GM12801 (cell line): ENCODE data around the gene CEP83.

Experiments used
- CTCF ChIP-seq: IDR thresholded peaks from one replicate; pipeline ENCODE4 v1.5.1; 2011; ENCODE audit warnings: control low read depth; ENCODE audit not compliant: insufficient read length; ENCODE audit errors: extremely low read depth

Gene CEP83

GRCh38 chr12:94297096-94297699, 162.5 kb downstream of the CEP83 start:
- TF ChIP-seq CTCF = no peak

GRCh38 chr12:94290353-94290752, 169.3 kb downstream of the CEP83 start:
- no peak for TF ChIP-seq CTCF

- TF ChIP-seq CTCF = no peak
Observed at GRCh38 chr12:94289461-94290312, 170.0 kb downstream of the CEP83 start.

DNA sequence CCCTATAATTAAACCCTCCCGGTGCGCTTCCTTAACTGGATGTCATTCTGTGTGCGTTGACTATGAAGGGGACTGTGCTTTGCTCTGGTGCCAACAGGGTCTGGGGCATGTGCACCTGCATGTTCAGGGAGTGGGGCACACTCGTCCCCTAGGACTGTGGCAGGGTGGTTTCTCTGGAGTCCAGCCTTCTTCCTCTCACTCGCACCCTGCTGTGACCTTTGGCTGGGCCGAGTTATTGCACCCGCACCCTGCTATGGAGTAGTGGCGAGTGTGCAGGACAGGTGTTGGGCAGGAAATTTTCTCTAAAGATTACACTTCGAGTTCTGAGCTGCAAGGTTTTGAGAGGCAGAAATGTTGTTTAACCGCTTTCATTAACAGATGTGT, 172.4 kb downstream of the CEP83 start:
- no peak for TF ChIP-seq CTCF

DNA sequence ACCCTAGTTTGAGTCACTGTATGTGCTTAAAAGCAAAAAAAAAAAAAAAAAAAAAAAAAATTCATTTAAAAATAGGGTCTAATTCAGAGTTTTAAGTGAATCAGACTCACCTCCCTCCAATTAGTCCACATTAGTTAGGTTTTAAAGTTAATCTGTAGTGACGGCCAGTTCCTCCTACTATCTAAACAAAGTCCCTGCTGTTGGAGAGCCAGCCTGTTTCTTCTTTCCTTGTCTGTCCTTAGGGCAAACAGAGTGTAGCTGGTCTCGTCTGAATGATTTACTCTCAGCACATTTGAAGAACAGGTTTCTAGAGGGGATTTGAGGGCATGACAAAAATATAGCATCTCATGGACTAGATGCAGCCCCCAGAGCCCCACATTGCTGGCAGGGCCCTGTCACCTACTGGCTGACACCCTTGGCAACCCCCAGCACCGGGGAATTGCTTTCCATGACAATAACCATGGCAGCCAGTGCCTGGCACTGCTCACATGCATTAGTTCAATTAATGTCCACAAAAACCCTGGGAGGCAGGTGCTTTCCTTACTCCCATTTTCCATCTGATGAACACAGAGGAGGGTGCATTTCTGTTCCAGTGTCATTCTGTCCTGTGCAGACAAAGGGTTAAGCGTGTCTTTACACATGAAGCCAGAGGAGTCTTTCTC, 173.0 kb downstream of the CEP83 start:
- TF ChIP-seq CTCF = no peak

DNA sequence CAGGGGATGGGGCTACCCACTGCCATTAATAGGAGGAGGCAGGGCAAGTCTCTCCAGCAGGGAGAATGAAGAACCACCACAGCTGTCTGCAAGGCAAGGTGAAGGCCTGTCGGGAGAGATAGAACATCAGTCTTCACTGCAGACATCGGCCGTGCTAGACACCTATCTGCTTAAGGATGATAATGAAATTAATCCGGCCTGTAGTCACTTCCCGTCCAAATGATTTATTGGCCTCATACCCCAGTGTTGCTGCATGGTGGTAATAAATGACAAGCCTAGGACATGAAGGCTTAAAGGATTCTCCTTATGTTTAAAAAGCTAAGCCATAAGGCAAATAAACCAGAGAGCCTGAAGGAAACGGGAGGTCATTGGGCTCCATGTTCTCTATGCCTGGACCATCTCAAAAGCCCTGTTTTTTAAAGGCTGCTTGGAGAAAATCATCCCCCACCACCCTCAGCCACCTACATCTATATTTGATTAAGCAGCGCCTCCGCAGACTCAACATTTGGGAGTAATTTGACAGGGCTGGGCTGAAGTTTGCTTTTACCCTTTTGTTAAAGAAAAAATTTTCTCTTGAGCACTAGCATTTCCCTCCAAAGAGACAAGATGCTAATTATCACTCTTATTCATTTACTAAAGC, 173.6 kb downstream of the CEP83 start:
- TF ChIP-seq CTCF = no peak

- TF ChIP-seq CTCF = no peak
Observed at GRCh38 chr12:94284859-94285258, 174.8 kb downstream of the CEP83 start.
